Stimulated activated CD8-positive, alpha-beta memory T cell treated with anti-CD3 and anti-CD28 coated beads, Interleukin-4, amount 100 ng/mL, for 4 hours (primary cell): ENCODE results near the gene KRT20.
"Not testable (repeated sequence)": the region's sequence is repeated elsewhere in the genome, so short reads cannot be mapped to it uniquely, and the experiment has no call there.

Experiments used
- DNase-seq, 2 donors: peaks; one replicate each; pipeline ENCODE4 v3.0.0-alpha.2; 2020; ENCODE audit warnings: low read depth in 2 of 2, low spot score in 1 of 2

Gene KRT20

DNA sequence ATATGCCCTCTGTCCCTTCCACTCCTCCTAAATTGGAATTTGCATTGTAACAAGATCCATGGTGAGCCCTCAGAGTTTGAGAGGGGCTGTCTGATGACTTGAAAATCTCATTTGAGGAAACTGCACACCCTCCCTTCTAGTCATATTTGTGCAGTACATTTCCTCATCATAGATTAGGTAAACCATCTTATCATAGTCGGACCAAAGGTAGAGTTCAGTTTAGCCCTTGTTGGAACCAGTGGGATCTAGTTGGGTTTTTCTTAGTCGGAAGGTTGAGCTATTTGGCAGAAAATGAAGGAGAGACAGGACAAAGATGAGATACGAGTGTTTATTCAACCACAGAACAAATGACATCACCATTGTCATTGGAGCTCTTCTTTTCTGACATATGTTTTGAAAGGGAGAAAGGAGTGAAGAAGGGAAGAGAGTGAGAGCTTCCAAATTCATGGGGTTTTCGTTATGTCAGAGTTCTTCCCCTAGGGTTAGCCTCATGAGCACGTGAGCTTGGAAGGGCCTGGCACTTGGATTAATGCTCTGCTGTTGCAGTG, 15.8 kb upstream of the KRT20 start:
- no peak for DNase-seq

DNA sequence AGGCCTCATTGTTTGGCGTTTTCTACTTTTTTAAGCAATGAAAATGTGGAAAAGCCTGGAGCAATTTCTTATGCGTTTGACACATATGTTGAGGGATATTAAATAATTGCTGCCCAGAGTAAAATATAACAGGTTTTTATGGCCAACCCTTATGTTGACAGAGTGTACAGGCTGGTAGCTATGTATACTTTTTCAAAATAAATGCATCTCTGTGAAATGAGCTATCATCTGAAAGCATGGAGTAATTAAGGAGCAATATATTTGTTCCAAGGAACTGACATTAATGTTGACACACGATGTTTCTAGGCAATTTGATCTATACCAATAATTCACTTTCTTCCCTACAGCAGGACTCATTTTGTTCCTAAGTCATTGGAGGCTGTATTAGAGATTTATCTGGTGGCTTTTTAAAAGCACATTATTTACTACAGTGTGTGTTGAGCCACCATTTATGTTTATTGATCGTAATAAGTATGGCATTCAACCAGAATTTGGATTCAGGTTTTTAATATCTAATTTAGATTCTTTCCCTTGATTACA, 11.9 kb upstream of the KRT20 start:
- no peak for DNase-seq

DNA sequence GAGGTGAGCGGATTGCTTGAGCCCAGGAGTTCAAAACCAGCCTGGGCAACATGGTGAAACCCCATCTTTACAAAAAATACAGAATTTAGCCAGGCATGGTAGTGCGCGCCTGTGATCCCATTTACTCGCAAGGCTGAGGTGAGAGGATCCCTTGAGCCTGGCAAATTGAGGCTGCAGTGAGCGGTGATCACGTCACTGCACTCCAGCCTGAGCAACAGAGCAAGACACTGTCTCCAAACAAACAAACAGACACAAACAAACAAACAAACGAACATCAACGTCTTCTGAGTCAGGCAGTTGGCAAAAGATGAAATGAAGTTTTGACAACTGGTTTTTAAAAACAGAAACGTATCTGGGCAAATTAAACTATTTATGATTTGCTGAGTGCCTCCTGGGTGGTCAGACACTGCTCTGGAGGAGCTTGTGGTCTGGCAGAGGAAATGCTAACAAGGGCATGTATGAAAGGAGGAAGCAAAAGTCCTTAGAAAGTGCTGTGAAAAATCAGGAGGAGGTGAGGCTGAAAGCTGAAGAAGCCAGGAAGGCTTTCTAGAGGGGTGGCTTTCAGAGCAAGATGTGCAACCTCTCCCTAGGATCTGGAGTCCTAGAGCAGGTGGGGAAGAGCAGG, 10.2 kb upstream of the KRT20 start:
- no peak for DNase-seq

DNA sequence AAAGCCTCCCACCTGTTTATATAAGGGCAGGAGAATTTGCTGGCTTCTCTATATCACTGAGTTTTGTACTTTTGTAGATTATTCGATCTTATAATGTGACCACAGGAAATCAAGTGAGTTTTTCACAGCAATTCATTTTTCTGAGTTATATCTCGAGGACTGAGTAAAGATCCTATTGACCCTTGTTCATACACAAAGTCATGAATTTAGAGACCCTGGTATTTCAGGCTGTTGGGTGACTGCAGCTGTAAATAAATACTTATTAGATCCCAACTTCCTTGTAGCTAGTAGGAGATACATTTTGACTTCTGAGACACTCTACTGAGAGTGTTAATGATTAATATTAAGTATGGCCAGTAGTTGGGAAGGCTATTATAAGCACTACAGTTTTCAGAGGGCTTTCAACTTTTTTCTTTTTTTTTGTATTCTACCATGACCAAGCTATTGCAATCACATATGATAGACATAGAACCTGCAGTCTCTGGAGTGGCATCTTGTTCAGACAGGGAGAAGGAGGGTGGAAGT, 3.2 kb upstream of the KRT20 start:
- no peak for DNase-seq

DNA sequence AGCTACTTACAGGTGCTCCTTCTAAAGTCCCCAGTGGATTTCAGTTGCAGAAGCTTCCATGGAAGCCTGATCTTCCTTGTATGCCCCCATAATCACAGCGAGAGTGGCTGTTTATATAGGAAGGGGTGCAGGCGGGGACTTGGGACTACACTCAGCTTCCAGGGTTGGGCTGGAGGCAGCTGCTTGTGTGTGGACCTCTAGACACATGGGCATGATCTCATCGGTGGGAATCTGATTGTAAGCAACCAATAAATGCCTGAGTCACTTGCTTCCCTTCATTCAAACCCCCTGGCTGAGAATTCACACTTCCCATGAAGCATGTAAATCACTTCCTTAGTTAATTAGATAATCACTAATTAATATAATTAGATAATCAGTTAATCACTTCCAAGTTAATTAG, 1.0 kb upstream of the KRT20 start:
- DNase-seq = no peak

DNA sequence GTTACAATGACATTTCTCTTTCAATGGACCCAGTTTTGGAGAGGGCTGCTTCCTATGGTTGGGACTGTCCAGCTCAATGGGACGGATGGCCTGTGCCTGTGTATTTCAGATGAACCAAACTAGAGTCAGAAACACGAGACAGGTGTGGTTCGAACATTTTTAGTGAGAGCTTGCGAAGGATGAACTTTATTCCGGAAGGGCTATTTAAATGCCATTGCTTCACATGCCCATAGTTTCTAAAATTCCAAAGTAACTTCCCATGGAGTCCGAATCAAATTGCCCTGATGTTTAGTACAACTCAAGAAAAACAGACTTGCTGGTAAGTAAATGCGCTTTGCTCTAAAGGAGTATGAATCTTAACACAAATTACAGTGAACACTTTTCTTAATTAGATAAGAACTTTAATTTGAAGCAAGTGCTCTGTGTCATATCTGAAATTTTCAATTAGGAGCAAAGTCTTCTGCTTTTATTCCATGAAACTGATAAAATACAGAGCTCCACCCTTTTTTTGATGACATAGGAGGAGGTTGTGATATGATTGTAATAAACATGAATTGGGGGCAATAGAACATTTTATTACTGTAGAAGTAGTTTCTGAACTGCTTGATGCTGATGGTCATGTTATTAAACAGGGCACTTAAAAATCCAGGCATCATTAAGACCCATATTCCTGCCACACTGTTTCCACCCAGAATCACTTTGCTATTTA, 1.3 kb downstream of the KRT20 start:
- no peak for DNase-seq

DNA sequence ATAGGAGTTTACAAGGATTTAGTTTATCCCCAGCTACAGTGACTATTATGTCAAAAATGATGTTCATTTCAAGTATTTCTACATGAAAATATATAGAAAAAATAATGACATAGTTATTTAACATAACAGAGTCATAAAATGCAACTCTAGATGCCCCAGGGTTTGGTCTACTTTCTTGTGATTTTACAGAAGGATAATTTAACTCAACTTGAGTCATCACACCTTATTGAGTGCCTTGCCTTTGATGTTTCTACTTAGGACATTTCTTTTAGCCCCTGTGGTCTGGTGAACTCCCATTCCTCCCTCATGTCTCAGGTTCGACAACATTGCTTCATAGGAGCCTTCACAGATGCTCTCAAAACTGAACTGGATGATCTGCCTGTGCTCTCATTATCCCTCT, 2.0 kb downstream of the KRT20 start:
- DNase-seq = no peak

DNA sequence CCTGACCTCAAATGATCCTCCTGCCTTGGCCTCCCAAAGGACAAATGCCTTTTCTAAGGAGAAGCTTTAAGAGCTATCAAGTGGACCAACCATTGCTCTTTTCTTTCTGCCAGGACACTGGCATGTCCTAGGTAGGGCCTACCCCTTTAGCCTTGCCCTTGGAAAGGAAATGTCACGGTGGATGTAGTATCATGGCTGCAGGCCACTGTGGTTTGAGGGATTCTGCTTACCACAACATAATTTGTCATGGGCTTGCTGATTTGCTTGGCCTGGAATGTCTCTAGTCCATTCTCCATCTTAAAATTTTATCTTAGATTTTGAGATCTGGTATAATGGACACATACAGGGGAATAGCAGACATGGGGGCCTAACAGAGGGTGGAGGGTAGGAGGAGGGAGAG, 6.0 kb downstream of the KRT20 start:
- DNase-seq = no peak

DNA sequence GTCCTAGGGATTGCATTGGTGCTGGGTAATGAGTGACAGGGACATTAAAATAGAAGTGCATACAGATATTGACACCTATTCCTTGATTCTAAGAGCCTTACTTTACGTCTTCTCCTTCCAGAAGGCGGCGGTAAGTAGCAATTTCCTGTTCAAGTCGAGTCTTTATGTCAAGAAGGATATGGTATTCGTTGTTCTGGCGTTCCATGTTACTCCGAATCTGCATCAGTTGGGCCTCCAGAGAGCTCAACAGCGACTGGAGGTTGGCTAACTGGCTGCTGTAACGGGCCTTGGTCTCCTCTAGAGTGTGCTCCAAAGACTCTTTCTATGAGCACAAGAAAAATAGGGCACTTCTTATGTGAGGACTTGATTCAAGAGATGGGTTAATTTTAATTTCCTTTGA, 7.0 kb downstream of the KRT20 start:
- no peak for DNase-seq

DNA sequence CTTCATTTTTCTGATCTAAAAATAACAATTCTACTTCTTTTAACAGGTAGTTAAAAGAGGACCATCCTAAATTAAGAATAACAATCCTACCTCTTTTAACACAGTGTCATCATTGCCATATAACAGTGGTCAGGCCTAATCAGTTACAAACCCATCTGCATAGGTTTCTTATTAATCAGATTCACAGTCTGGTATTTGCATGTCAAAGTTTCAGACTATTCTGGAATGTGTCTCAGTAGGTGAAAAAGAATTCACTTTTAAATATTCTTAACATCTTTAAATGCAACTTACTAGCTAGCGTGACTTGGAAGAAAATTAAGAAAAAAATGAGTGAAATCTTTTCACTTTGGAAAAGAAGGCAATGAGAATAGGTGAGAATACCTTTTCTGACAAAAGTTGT, 11.2 kb downstream of the KRT20 start:
- DNase-seq = no peak

DNA sequence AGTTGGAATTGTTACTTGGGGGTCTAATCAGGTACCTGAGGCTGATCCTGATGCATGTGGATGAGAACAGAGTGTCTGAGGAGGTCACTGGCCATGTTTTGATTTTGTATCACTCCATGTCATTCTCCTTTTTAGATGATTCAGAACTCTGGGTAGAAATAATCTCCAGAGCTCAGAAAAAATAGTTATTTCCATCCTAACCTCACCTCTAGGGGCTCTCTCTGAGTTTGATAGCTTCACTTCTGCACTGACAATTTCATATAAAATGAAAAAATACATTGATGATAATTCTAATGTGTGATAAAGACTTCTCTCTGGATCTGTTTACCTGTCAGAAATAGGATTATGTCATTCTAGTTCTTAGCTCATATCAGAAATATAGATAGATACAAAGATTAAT, 11.8 kb downstream of the KRT20 start:
- DNase-seq = no peak

DNA sequence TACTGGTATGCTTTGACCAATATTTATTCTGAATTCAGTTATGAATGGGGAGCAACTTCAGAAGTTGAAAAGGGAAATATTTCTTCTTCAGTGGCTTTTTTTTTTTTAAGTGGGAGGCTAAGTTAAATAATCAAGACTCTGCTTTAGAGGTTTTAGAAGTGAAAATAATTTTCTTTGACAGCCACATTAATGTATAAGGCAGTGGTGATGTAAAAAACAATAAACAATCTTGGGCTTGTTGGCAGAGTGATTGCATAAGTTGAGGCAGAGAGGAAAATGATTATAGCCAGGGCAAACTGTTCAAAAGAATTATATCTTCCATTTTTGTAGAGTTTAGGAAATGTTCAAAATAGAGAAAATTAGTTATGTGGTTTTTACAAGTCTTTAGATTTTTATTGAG, 12.6 kb downstream of the KRT20 start:
- no peak for DNase-seq

DNA sequence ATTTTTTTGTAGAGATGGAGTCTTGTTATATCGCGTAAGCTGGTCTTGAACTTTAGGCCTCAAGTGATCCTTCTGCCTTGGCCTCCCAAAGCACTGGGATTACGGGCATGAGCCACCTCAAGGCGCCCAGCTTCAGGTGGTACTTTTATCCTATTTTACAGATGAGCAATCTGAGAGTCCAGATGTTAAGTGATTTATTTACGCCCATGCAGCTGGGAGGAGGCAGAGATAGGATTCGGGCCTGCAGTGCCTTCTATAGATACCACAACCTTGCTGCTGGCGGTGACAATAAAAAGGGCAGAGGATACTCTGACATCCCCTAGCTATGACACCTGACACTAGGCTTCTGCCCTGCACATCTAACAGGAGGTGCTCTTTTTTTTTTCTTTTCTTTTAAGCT, 13.7 kb downstream of the KRT20 start:
- no peak for DNase-seq

DNA sequence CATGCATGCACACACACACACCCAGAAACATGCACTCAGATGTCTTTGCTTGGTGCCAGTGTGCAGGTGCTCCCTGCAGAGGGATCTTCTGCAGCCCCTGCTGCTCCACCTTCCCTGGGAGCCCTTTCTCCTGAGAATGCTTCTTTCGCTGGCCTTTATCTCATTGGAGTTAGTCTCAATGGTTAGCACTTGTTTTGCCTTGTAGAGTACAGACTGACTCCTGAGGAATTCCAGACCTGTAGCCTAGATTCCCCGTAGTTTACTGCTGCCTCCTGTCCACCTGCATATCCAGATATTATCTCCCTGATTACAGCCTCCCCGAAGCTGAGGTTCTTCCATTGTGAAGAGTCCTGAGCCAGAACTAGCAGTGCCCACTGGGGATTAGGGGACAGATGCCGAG, 14.9 kb downstream of the KRT20 start:
- no peak for DNase-seq

DNA sequence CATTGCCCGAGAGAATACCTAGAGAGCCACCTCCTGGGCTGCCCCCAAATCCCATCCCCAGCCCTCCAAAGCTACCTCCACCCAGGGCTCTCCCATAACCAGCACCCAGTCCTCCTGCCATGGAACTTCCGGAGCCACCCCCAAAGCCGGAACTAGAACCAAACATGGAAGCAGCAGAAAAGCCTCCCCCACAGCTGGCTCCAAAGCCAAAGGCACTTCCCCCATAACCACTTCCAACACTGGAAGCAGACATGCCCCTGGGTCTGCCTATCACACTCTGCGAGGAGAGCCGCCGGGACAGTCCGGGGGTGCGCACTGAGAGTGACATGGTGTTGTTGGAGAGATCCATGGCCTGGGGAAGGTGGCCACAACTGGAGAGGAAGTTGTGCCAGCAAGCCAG, 18.2 kb downstream of the KRT20 start, which contains the start of gene KRT12:
KRT12 (minus strand) TSS at position 386 of the 400 bp plus-strand sequence; CDS start at position 349, 37 bp downstream.
- no peak for DNase-seq

DNA sequence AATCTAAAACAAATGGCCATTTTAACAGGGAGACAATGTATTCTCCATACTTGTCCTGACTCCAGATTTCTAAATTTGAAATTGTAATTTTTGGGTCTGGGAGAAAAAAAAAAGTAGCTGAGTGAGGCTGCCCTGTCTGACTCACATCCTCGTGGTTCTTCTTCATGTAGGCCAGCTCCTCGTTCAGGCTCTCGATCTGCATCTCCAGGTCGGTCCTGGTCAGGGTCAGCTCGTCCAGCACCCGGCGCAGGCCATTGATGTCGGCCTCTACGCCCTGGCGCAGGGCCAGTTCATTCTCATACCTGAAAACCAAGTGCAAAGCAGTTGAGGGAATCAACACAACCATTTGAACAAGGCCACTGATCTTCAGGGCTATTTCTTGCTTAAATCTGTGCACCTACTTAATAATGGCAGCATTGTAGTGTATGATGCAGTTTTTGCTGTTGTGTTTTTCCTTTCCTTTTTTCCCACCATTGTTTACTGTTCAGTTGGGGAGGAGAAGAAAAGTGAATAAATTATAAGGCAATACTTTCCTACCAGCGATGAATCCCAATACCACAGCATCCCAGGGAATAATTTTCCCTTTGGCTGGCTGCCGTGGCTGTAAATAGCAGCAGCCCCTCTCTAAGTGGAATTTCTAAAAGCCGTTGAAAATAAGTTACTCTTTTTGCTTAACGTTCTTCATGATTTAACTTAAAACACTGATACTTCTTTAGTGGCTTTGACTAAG, 20.2 kb downstream of the KRT20 start:
- no peak for DNase-seq

DNA sequence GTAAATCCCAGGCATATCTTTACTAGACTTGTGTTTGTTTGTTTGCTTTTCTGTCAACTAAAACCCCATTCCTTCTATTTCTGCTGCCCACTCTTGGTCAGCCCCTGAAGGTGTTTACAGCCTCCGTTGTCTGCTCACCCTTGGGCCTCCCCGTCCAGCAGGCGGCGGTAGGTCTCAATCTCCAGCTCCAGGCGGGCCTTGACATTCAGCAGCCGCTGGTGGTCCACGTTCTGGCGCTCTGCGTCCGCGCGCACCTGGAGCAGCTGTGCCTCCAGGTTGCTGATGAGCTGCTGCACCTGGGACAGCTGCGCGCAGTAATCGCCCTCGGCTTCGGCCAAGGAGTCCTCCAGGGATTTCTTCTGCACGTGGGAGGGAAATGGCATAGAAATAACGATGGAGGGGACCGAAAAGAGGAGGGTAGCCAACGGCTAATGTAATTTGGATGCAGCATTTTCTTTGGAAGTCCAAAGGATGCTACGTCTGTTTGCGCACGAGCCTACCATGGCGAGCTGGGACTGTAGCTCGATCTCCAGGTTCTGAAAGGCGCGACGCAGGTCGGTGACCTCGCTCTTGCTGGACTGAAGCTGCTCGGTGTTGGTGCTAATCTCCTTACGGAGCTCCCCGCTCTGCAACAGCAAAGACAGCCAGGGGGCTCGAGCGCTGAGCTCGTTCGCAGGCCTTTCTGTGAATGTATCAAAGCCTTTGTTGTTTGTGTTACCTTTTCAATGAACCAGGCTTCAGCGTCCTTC, 21.9 kb downstream of the KRT20 start:
- no peak for DNase-seq

DNA sequence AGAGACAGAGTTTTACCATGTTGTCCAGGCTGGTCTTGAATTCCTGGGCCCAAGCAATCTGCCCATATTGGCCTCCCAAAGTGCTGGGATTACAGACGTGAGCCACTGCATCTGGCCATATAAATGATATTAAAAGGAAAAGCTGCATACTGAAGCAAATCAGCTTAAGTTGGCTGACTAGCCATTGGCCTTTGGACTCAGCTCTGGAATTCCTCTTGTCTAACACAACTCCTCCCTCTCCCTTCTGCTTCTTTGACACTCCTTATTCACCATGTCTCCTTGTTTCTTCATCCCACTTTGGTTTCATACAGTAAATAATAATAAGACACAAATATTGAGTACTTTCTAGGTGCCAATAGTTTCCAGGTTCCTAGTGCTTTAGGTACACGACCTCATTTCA, 25.5 kb downstream of the KRT20 start:
- no peak for DNase-seq

DNA sequence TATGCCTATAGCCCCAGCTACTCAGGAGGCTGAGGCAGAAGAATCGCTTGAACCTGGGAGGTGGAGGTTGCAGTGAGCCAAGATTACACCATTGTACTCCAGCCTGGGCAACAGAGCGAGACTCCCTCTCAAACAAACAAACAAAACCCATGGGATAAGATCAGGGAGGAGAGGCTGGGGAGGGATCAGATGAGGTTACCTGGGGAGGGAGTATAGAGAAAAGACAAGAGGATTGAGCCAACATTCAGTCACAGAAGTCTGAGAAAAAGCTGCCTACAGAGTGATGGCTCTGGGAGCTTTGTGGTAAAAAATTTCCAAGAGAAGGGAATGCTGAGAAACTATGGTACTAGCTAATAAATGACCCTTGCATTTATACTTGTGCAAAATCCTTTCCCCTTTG, 26.4 kb downstream of the KRT20 start:
- DNase-seq = not testable (repeated sequence)

DNA sequence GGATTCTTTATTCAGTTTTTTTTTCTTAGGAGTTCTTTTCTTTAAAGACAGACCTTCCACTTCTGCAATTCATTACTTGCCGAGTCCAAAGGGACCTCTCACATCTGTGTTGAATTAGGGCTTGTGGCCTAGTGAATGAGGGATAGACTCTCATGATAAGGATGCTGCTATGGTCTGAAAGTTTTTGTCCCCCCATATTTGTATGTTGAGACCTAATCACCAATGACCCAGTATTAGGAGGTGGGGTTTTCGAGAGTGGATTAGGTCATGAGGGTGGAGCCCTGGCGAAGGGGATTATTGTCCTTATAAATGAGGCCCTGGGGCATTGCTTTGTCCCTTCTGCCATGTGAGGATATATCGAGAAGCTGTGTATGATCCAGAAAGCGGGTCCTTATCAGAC, 27.5 kb downstream of the KRT20 start:
- no peak for DNase-seq
